Rectal smooth muscle tissue (tissue), 1 donor: Measurements from ENCODE around the gene PRKAG2.

Experiments used
- H3K27ac ChIP-seq: one replicate; pipeline ENCODE4 v1.7.0; 2013; ENCODE audit warnings: low read depth, low read length, inconsistent platforms
- H3K27me3 ChIP-seq: one replicate; pipeline ENCODE4 v1.7.0; 2013; ENCODE audit warnings: low read length; ENCODE audit not compliant: control insufficient read depth, insufficient read depth
- H3K36me3 ChIP-seq: one replicate; pipeline ENCODE4 v1.7.0; 2013; ENCODE audit warnings: low read length; ENCODE audit not compliant: control insufficient read depth, insufficient read depth
- H3K4me1 ChIP-seq: one replicate; pipeline ENCODE4 v1.7.0; 2013; ENCODE audit warnings: low read length; ENCODE audit not compliant: control insufficient read depth, insufficient read depth
- H3K4me3 ChIP-seq: one replicate; pipeline ENCODE4 v1.7.0; 2013; ENCODE audit warnings: low read length
- H3K9ac ChIP-seq: one replicate; pipeline ENCODE4 v1.7.0; 2013; ENCODE audit warnings: low read length

Gene PRKAG2

DNA sequence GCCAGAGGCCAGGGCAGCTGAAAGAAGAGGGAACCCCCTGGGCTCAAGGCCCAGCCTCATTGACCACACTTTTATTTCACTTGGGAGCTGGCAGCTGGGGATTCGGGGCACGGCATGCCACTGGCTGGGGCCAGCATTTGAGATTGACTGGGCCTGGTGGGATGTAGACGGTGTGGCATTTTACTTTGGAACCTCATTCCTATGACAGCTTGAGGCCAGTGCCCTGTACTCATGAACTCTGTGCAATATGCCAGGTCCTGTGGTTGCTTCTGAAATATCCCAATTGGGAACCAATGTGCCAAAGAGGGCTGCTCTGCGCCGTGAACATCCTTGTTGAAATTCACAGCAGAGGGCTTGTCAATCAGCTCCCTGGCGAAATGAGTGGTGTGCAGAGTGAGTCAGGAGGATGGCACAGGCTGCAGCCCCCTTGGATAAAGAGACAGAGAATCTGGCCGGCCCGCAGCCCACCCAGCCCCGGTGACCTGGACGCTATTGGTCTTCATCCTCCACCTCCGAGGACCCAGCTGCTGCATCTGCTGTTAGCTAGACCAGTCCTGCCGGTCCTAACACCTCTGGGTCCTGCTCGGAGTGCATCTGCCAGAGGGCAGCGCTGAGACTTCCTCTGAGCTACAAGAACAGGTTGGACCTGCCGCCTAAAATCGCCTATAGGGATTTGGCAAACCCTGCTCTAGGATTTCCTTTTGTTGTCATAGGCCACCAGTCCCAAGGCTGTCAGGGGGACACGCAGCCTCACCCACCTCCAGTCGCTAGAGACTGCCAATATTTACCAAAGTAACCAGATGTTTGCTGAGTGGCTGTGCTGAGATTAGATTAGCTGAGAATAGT lies 58.0 kb downstream of the PRKAG2 start:
- H3K4me3 ChIP-seq, result no peak overlapping the region
- no peaks in the 10 kb centered on the region for H3K36me3 ChIP-seq
- no peaks in the 10 kb centered on the region for H3K27me3 ChIP-seq
- no peak overlapping the region for H3K27ac ChIP-seq
- H3K9ac ChIP-seq, result no peak overlapping the region
- no peaks in the 10 kb centered on the region for H3K4me1 ChIP-seq

DNA sequence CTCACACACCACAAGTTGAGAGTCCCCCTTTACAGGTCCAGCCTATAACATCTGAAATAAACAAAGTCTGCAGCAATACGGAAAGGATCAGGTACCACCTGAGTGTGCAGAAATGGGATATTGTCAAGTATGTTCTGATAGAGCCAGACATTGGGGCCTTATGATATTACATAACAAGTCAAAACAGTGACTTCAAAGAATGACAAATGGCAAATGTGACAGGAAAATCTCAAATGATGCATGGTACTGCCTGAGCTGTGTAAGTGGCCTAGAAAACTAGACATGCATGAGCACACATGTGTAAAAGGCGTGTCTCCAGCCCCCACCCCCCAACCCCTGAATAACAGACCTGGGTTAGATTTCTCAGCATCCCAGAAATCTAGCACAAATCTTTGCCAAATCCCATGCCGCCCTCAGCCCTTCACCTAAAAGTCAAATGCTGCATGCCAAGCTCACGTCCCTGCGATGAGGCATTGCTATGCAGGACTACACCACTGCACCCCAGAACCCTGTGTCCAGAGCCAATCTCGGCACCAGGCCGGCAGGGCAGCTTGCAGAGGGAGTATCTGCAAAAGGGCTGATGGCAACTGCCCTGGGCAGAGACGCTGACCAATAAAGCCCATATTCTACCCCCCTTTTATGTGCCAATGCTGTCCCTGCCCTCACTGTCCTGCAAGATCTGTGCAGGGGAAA lies 58.8 kb downstream of the PRKAG2 start:
- no peaks in the 10 kb centered on the region for H3K27me3 ChIP-seq
- no peak overlapping the region for H3K27ac ChIP-seq
- H3K4me1 ChIP-seq, result no peaks in the 10 kb centered on the region
- no peak overlapping the region for H3K9ac ChIP-seq
- H3K4me3 ChIP-seq, result no peak overlapping the region
- H3K36me3 ChIP-seq, result no peaks in the 10 kb centered on the region

DNA sequence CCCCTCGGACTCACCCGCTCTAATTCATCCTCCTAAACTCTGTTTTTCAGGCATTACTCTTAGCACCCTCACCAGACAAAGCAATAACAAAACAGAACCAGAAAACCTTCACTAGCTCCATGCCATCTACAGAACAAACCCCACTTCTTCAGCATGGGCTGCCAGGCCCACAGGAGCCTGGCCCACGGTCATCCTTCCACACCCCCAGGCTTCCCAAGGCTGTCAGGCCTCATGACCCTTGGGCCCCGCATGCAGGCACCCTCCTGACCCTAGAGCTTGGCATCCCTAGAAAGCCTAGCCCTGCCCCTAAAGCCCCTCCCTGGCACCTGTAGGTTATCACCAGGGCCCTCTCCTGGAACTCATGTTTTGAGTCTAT lies 59.6 kb downstream of the PRKAG2 start:
- H3K9ac ChIP-seq, result no peak overlapping the region
- no peak overlapping the region for H3K4me3 ChIP-seq
- H3K27ac ChIP-seq, result no peak overlapping the region
- H3K4me1 ChIP-seq, result no peaks in the 10 kb centered on the region
- no peaks in the 10 kb centered on the region for H3K27me3 ChIP-seq
- H3K36me3 ChIP-seq, result no peaks in the 10 kb centered on the region

DNA sequence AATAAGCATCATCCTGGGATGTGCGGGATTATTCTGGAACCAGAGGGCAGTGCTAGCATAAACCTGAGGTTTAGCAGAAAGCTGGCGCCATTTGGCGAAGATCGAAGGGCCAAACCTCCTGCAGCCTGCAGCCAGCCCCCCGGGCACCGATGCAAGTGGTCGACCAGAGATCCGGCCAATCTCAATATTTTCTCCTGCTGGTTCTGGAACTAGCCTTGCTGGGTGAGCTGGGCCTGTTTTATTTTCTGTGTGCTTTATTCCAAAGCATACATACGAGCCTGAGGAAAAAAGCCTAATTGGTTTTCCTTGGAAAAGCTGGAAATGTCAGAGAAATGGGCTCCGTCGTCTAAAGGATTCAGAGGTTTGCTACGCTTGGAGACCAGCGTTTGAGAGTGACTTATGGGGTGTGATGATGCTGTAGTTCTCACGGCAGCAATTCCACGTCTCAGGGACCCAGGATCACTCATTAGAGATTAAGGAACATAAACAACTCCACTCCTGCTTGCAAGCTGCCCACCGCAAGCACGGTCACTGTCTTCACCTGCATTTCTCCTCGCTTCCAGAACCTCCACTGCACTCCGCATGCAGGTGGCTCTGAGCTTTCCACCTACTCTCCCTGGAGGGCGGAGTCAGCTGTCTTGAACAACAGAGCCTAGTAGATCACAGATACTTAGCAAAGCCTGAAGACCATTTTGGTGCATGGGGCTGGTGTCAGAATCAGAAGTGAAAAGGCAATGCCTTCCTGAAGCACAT lies 60.2 kb downstream of the PRKAG2 start:
- no peak overlapping the region for H3K9ac ChIP-seq
- no peaks in the 10 kb centered on the region for H3K4me1 ChIP-seq
- no peaks in the 10 kb centered on the region for H3K36me3 ChIP-seq
- H3K27me3 ChIP-seq, result no peaks in the 10 kb centered on the region
- H3K27ac ChIP-seq, result no peak overlapping the region
- H3K4me3 ChIP-seq, result no peak overlapping the region

DNA sequence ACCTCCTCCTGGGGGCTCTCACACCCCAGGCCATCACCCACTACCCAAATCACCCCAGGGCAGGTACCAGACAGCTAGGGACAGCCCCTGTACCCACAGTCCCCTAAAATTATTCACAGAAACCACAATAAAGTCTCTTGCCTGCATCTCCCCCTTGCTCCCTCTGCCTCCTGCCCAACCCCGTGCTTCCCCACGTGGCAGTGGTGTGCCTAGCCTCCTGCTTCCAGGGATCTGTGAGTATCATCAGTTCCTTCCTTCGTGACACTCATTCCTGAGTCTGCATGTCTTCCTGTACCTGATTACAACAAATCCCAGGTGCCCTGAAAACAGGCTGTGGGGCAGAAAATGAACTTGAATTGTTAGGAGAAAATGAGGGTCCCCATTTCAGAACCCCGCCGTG lies 61.5 kb downstream of the PRKAG2 start:
- Histone ChIP-seq H3K27me3 (no peaks in the 10 kb centered on the region), H3K4me1 (no peaks in the 10 kb centered on the region), H3K36me3 (no peaks in the 10 kb centered on the region), H3K27ac (no peak overlapping the region), H3K4me3 (no peak overlapping the region), H3K9ac (no peak overlapping the region)

DNA sequence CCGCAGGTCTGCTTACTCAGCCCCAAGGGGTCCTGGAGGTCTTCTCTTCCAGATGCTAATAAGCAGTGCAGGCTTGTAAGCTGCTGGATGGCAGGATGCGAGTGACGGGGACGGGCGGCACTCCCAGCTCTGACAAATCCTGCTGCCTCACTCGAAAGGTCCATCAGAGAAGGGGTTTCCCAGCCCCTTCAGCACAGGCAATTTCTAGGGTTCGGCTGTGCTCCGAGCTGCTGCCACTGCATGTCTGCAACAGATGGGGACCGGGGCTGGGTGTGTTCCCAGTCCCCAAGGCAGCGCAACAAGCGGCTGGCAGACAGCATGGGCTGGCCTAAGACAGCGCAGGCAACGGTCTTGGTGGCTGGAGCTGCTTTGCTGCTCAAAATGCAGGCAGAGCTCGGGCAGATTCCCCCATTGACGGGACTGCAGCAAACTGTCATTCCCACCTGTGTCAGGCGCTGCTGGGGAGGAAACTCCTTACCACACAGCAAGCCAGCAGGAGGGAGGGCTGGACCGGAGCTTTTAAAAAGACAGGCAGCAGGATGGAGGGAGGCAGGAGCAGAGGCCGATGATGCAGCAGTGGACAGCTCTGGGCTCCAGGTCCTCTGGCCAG lies 62.4 kb downstream of the PRKAG2 start:
- Histone ChIP-seq H3K36me3 (no peaks in the 10 kb centered on the region), H3K27ac (no peak overlapping the region), H3K4me3 (no peak overlapping the region), H3K9ac (no peak overlapping the region), H3K27me3 (no peaks in the 10 kb centered on the region), H3K4me1 (no peaks in the 10 kb centered on the region)

DNA sequence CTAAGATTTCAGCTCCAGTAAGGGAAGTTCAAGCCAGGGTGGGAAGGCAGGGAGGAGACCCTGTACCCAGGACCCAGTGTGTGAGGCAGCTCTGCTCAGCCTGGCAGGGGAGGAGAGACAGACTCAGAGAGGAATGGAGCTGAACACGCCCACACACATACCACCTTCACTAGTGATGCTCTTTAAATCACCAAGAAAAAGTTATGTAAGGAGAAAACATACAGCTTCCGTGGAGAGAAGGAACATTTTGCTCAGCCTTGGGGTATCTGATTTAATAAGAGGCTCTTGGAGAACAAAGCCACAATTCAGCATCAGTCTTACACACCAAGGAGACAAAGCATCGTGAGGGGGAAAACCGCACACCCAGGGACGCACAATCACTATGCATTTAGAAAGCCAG lies 62.9 kb downstream of the PRKAG2 start:
- Histone ChIP-seq H3K4me1 (no peaks in the 10 kb centered on the region), H3K27ac (no peak overlapping the region), H3K27me3 (no peaks in the 10 kb centered on the region), H3K4me3 (no peak overlapping the region), H3K36me3 (no peaks in the 10 kb centered on the region), H3K9ac (no peak overlapping the region)

DNA sequence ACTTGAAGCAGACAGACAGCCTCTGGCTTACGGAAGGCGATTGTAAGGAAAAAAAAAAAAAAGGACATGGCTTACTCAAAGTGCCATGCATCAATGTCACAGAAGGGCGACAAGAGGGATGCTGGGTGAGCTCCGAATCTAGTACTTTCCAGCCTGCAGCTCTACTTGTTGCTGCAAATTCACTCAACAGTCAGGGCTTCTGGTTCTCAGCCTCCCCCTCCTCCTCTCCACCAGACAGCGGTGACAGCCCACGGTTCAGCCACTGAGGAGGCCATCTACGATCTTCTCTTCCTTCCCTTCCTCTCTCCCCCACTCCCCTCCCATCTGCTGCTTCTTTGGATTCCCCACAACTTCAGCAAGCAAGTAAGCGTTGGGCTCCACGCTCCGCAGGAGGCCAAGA lies 63.5 kb downstream of the PRKAG2 start:
- Histone ChIP-seq H3K36me3 (no peaks in the 10 kb centered on the region), H3K27me3 (no peaks in the 10 kb centered on the region), H3K9ac (no peak overlapping the region), H3K27ac (no peak overlapping the region), H3K4me3 (no peak overlapping the region), H3K4me1 (no peaks in the 10 kb centered on the region)

DNA sequence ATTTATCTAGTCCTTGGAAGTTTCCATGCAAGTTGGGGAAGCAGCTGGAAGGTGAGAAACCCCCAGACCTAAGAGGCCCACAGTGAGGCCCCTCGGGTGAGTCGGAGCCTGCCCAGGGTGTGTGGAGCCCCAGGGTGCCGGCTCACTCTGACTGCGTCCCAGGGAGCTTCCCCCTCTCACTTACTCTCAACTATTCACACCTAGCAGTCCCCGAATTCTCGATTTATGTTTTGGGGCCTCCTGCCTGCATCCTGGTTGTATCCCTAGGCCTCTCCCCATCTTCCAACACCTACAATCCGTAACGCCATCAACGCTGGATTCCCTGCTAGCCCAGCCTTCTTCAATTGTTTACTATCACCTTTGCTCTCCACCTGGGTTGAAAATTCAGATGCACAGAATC lies 63.9 kb downstream of the PRKAG2 start:
- no peaks in the 10 kb centered on the region for H3K4me1 ChIP-seq
- no peak overlapping the region for H3K27ac ChIP-seq
- H3K4me3 ChIP-seq, result no peak overlapping the region
- H3K9ac ChIP-seq, result no peak overlapping the region
- no peaks in the 10 kb centered on the region for H3K27me3 ChIP-seq
- H3K36me3 ChIP-seq, result no peaks in the 10 kb centered on the region

DNA sequence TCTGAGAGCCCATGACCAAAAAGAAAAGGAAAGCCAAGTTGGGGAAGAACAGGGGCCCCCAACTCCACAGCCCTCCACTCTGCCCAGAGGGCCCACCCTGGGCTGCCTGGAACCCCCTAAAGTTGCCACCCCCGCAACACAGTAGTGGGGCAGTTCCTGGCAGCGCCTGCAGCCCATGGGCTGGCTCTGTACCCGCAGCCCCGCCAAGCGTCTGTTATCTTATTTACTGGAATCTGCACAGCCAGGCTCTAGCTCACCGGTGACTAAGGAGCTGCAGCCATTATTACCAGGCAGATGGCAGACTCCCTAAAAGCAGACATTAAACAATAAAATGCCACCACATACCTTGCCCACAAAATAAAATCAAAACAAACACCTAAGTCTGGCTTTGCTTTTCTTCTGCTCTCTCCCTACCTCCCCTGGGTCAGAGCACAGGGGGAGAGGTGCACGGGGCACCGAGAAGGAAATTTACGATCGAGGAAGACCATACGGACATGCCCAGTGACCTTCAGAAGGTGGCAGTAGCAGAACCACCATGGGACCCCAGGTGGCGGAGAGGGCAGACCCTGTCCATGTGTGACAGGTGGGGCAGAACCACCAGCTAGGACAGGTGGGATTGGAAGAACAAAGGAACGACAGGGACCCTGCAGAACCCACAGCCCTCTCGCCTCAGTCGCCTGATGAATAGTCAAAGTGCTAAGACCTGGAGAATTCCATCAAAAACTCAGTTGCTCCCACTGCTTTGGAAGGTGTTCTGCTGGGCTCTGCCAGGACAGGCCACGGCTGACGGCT lies 66.3 kb downstream of the PRKAG2 start:
- no peaks in the 10 kb centered on the region for H3K4me1 ChIP-seq
- no peak overlapping the region for H3K9ac ChIP-seq
- H3K27ac ChIP-seq, result no peak overlapping the region

DNA sequence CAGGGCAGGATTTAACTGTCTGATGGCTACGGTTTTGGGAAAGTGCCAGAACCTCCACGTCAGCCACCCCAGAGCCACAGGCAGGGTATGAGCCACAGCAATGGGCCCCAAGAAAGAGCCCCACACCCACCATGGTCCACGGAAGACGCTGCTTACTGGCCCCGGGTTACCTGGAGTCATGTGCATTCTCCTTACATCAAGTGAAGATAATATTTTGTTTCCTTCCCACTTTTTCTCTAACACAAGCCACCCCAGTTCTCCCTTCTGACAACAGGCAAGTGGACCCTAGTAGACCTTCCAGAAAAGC lies 67.1 kb downstream of the PRKAG2 start:
- no peak overlapping the region for H3K4me3 ChIP-seq
- no peaks in the 10 kb centered on the region for H3K4me1 ChIP-seq
- no peak overlapping the region for H3K27ac ChIP-seq
- H3K36me3 ChIP-seq, result no peaks in the 10 kb centered on the region
- no peak overlapping the region for H3K9ac ChIP-seq
- no peaks in the 10 kb centered on the region for H3K27me3 ChIP-seq

More for the DNA sequence above, 66.3 kb downstream of the PRKAG2 start:
- H3K4me3 ChIP-seq, result no peak overlapping the region
- no peaks in the 10 kb centered on the region for H3K36me3 ChIP-seq
- no peaks in the 10 kb centered on the region for H3K27me3 ChIP-seq
